A673 (cell line): ENCODE measurements around the gene TMEM126A.
"Not testable (repeated sequence)": the region's sequence is repeated elsewhere in the genome, so short reads cannot be mapped to it uniquely, and the experiment has no call there.

ENCODE experiments used
- CTCF ChIP-seq: fragments of 300-800, 200-600 bp; sonication (generic); conservative IDR thresholded peaks from 2 replicates; pipeline ENCODE4 v1.5.1; 2017; ENCODE audit warnings: low read depth, mild to moderate bottlenecking, antibody characterized with exemption, low read length, moderate library complexity, mixed read lengths
- EZH2 ChIP-seq: fragments of 200-600 bp; sonication (generic); IDR thresholded peaks from 2 replicates; pipeline ENCODE4 v1.6.1; 2017; ENCODE audit warnings: borderline replicate concordance, low read depth, mild to moderate bottlenecking, mixed read lengths, antibody characterized with exemption, low read length; ENCODE audit not compliant: poor library complexity, severe bottlenecking

GRCh38 chr11:85611643-85612042 lies 36.1 kb upstream of the TMEM126A start:
- TF ChIP-seq CTCF, EZH2: not testable (repeated sequence)
